SU-DHL-6 (cell line): ENCODE measurements around the gene SMARCA4.
"Not testable (repeated sequence)": the region's sequence is repeated elsewhere in the genome, so short reads cannot be mapped to it uniquely, and the experiment has no call there.

Experiments
- EZH2phosphoT487 ChIP-seq: fragments of 200-600 bp; sonication (generic), shearing (Covaris generic); conservative IDR thresholded peaks from 2 replicates; pipeline ENCODE4 v1.6.1; 2018; ENCODE audit warnings: mild to moderate bottlenecking, antibody characterized with exemption, low read length, moderate library complexity, mixed read lengths
- TF ChIP-seq, protein P1 (sequence below): fragments of 200-600 bp; sonication (generic); IDR thresholded peaks from one replicate; pipeline ENCODE4 v1.5.1; 2017; ENCODE audit warnings: antibody characterized with exemption, mild to moderate bottlenecking, low read length, moderate library complexity; ENCODE audit not compliant: insufficient read depth, poor library complexity, severe bottlenecking

DNA sequence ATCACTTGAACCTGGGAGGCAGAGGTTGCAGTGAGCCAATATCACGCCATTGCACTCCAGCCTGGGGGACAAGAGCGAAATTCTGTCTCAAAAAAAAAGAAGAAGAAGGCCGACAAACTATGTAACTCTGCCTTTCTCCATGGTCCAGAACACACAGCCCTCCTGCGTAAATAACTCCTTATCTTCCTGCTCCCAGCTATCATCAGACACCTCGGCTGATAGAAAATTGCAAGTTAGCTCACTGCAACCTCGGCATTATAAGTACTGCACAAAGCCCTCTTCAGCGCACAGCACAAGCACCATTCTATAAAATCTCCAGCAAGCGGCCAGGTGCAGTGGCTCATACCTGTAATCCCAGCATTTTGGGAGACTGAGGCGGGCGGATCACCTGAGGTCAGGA lies 142.8 kb downstream of the SMARCA4 start:
- TF ChIP-seq EZH2phosphoT487 = not testable (repeated sequence)
- TF ChIP-seq, protein P1, sequence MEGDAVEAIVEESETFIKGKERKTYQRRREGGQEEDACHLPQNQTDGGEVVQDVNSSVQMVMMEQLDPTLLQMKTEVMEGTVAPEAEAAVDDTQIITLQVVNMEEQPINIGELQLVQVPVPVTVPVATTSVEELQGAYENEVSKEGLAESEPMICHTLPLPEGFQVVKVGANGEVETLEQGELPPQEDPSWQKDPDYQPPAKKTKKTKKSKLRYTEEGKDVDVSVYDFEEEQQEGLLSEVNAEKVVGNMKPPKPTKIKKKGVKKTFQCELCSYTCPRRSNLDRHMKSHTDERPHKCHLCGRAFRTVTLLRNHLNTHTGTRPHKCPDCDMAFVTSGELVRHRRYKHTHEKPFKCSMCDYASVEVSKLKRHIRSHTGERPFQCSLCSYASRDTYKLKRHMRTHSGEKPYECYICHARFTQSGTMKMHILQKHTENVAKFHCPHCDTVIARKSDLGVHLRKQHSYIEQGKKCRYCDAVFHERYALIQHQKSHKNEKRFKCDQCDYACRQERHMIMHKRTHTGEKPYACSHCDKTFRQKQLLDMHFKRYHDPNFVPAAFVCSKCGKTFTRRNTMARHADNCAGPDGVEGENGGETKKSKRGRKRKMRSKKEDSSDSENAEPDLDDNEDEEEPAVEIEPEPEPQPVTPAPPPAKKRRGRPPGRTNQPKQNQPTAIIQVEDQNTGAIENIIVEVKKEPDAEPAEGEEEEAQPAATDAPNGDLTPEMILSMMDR = not testable (repeated sequence)
